Measurements from ENCODE around the gene SHC3. TPM values are rescaled to one million over a fixed set of nuclear protein-coding genes. Genes with fewer than 3 reads are reported as not detected.

The SHC3 gene
- polyA plus RNA-seq, 1 donor from 2014 or later, result 22.9 TPM

DNA sequence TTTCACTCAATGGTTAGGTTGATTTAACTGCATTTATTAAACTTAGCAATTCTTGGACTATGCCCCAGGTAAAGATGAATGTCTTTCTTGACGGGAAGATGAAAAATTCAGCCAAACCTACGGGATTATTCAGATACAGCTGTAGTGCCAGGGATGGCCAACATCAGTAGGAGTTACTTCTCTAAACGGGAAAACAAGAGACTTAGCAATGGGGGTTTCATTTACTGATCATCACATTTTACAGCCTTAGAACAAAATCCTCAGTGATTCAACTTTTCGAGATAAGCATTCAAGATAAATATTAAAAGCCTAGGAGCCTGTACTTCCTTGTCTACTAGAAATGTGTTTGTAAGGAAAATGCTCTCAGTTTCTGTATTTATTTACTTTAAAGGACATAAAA, 141.3 kb downstream of the SHC3 start:
- H3K36me3 ChIP-seq (ENCODE audit: insufficient read depth, low read length), result no peaks in the 10 kb centered on the region
- H3F3A ChIP-seq (ENCODE audit: insufficient read depth, low read length, poor library complexity, severe bottlenecking), result no peaks in the 10 kb centered on the region
- no peak overlapping the region for H3K4me2 ChIP-seq (ENCODE audit: low read length)
- H3K9me2 ChIP-seq (ENCODE audit: insufficient read depth, low read length), result no peaks in the 10 kb centered on the region
- TF ChIP-seq MXI1 (conservative IDR thresholded peaks at IDR 0.05; ENCODE audit: poor library complexity, severe bottlenecking) (no peak), RAD21 (conservative IDR thresholded peaks at IDR 0.05) (no peak), SMC3 (conservative IDR thresholded peaks at IDR 0.05; ENCODE audit: poor library complexity) (no peak), TAF1 (IDR thresholded peaks at IDR 0.05; ENCODE audit: low read depth) (no peak)
- TF ChIP-seq, protein P1, sequence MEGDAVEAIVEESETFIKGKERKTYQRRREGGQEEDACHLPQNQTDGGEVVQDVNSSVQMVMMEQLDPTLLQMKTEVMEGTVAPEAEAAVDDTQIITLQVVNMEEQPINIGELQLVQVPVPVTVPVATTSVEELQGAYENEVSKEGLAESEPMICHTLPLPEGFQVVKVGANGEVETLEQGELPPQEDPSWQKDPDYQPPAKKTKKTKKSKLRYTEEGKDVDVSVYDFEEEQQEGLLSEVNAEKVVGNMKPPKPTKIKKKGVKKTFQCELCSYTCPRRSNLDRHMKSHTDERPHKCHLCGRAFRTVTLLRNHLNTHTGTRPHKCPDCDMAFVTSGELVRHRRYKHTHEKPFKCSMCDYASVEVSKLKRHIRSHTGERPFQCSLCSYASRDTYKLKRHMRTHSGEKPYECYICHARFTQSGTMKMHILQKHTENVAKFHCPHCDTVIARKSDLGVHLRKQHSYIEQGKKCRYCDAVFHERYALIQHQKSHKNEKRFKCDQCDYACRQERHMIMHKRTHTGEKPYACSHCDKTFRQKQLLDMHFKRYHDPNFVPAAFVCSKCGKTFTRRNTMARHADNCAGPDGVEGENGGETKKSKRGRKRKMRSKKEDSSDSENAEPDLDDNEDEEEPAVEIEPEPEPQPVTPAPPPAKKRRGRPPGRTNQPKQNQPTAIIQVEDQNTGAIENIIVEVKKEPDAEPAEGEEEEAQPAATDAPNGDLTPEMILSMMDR (IDR thresholded peaks at IDR 0.05; ENCODE audit: poor library complexity, severe bottlenecking), result no peak
- TF ChIP-seq, protein P2, sequence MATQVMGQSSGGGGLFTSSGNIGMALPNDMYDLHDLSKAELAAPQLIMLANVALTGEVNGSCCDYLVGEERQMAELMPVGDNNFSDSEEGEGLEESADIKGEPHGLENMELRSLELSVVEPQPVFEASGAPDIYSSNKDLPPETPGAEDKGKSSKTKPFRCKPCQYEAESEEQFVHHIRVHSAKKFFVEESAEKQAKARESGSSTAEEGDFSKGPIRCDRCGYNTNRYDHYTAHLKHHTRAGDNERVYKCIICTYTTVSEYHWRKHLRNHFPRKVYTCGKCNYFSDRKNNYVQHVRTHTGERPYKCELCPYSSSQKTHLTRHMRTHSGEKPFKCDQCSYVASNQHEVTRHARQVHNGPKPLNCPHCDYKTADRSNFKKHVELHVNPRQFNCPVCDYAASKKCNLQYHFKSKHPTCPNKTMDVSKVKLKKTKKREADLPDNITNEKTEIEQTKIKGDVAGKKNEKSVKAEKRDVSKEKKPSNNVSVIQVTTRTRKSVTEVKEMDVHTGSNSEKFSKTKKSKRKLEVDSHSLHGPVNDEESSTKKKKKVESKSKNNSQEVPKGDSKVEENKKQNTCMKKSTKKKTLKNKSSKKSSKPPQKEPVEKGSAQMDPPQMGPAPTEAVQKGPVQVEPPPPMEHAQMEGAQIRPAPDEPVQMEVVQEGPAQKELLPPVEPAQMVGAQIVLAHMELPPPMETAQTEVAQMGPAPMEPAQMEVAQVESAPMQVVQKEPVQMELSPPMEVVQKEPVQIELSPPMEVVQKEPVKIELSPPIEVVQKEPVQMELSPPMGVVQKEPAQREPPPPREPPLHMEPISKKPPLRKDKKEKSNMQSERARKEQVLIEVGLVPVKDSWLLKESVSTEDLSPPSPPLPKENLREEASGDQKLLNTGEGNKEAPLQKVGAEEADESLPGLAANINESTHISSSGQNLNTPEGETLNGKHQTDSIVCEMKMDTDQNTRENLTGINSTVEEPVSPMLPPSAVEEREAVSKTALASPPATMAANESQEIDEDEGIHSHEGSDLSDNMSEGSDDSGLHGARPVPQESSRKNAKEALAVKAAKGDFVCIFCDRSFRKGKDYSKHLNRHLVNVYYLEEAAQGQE (IDR thresholded peaks at IDR 0.05; ENCODE audit: borderline replicate concordance), result no peak
- no peaks in the 10 kb centered on the region for H4K20me1 ChIP-seq (ENCODE audit: insufficient read depth)
- no peaks in the 10 kb centered on the region for H3K27me3 ChIP-seq (ENCODE audit: insufficient read depth, low read depth, low read length)
- no peak overlapping the region for H3K9ac ChIP-seq (ENCODE audit: low read length)
- H3K4me3 ChIP-seq (ENCODE audit: low read length), result no peak overlapping the region
- H3K79me2 ChIP-seq (replicated peaks; ENCODE audit: insufficient read depth, low read length), result no peaks in the 10 kb centered on the region
- no peak overlapping the region for H3K27ac ChIP-seq (ENCODE audit: low read length)
- H2AFZ ChIP-seq (ENCODE audit: low read depth, low read length), result no peak overlapping the region
- no peaks in the 10 kb centered on the region for H3K9me3 ChIP-seq (ENCODE audit: low read length)

DNA sequence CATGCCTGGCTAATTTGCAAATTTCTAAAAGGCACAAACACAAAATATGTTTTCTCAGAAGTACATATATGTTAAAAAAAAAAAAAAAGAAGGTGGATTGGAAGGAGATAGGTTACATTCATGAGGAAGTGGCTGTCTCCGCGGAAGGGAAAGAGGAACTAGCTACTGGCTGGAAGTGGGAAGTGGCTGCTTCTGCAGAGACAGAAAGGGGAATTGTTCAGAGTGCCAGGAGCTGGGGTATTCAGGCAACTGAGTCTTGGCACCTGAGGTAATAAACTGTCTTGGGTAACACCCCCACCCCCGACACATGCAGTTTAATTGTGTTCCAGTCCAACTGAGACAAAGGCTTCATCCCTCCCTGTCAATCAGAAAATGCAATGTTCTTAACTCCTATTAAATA, 141.7 kb downstream of the SHC3 start:
- H3K79me2 ChIP-seq (replicated peaks; ENCODE audit: insufficient read depth, low read length), result no peaks in the 10 kb centered on the region
- no peaks in the 10 kb centered on the region for H3K36me3 ChIP-seq (ENCODE audit: insufficient read depth, low read length)
- no peaks in the 10 kb centered on the region for H3F3A ChIP-seq (ENCODE audit: insufficient read depth, low read length, poor library complexity, severe bottlenecking)
- H2AFZ ChIP-seq (ENCODE audit: low read depth, low read length), result no peak overlapping the region
- H3K4me3 ChIP-seq (ENCODE audit: low read length), result no peak overlapping the region
- no peak overlapping the region for H3K27ac ChIP-seq (ENCODE audit: low read length)
- H3K9ac ChIP-seq (ENCODE audit: low read length), result no peak overlapping the region
- TF ChIP-seq, protein P2 (IDR thresholded peaks at IDR 0.05; ENCODE audit: borderline replicate concordance), result no peak
- no peak for TF ChIP-seq POLR2AphosphoS5 (IDR thresholded peaks at IDR 0.05)
- no peak for TF ChIP-seq RAD21 (conservative IDR thresholded peaks at IDR 0.05)
- H3K9me3 ChIP-seq (ENCODE audit: low read length), result no peaks in the 10 kb centered on the region
- H3K27me3 ChIP-seq (ENCODE audit: insufficient read depth, low read depth, low read length), result no peaks in the 10 kb centered on the region
- H3K9me2 ChIP-seq (ENCODE audit: insufficient read depth, low read length), result no peaks in the 10 kb centered on the region
- no peak overlapping the region for H3K4me2 ChIP-seq (ENCODE audit: low read length)
- no peaks in the 10 kb centered on the region for H4K20me1 ChIP-seq (ENCODE audit: insufficient read depth)

All from neural cell (in vitro differentiated cells).